NCI-H128 (cell line): ENCODE measurements around the gene FBLN2.

Experiments
- DNase-seq: peaks from one replicate; lab custom pipeline; 2025; ENCODE audit not compliant: unreplicated experiment; lab: John Stamatoyannopoulos, UW

FBLN2 gene

GRCh38 chr3:13565581-13566452 is 16.9 kb downstream of the FBLN2 start:
- DNase-seq, result no peak

- no peak for DNase-seq
Measured at GRCh38 chr3:13566453-13566748, 17.5 kb downstream of the FBLN2 start.

- DNase-seq, result no peak
Measured at GRCh38 chr3:13566769-13567310, 17.9 kb downstream of the FBLN2 start.

GRCh38 chr3:13567684-13568514 is 19.0 kb downstream of the FBLN2 start:
- no peak for DNase-seq

- DNase-seq, result no peak
Measured at GRCh38 chr3:13568515-13569028, 19.6 kb downstream of the FBLN2 start.

GRCh38 chr3:13569201-13569600 is 20.3 kb downstream of the FBLN2 start:
- no peak for DNase-seq

GRCh38 chr3:13569641-13570390 is 20.9 kb downstream of the FBLN2 start:
- no peak for DNase-seq

GRCh38 chr3:13570391-13571194 is 21.7 kb downstream of the FBLN2 start:
- no peak for DNase-seq

GRCh38 chr3:13571264-13571663 is 22.3 kb downstream of the FBLN2 start:
- no peak for DNase-seq

- DNase-seq, result no peak
Measured at GRCh38 chr3:13571831-13572750, 23.2 kb downstream of the FBLN2 start.

- no peak for DNase-seq
Measured at GRCh38 chr3:13572926-13573623, 24.1 kb downstream of the FBLN2 start.

- no peak for DNase-seq
Measured at GRCh38 chr3:13574083-13574797, 25.3 kb downstream of the FBLN2 start.

- DNase-seq, result no peak
Measured at GRCh38 chr3:13574798-13575451, 26.0 kb downstream of the FBLN2 start.

- DNase-seq, result no peak
Measured at GRCh38 chr3:13575459-13576061, 26.6 kb downstream of the FBLN2 start.

GRCh38 chr3:13577181-13578121 is 28.5 kb downstream of the FBLN2 start:
- DNase-seq, result no peak

- DNase-seq, result no peak
Measured at GRCh38 chr3:13578251-13578650, 29.3 kb downstream of the FBLN2 start.
